GM19463 (cell line): ENCODE data around the gene PLEKHA5.

Source experiments
- ATAC-seq: cut with Tn5 transposase; IDR thresholded peaks from one replicate; pipeline ENCODE4 v1.9.1; 2021; ENCODE audit warnings: mild to moderate bottlenecking, moderate library complexity; ENCODE audit not compliant: unreplicated experiment

The PLEKHA5 gene

DNA sequence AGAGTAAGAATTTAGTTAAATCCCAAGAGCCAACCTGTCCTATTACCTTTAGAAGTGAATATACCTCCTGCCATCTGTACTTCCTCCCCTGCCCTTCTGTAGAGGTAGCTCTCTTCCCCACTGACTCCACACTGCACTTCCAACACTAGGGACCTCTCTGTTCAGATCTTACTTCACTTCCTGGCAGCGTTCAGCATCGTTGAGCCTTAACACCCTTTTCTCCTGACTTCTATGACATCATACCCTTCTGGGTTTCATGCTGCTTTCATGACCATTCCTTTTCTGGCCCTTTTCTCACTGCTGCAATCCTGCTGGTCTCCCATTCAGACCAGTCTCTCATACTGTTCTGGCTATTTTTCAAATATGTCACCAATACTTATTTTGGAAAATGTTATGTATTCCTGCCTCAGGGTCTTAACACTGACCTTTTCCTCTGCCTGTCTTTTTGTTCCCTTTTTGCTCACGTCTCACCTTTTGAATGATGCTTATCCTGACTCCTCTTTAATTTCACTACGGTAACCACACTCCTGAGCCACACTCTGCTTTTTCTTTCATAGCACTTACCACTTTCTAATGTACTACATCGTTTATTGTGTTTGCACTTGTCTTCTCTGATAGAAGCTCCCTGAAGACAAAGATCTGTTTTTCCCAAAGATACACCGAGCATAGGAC, 67.6 kb downstream of the PLEKHA5 start:
- no peak for ATAC-seq

DNA sequence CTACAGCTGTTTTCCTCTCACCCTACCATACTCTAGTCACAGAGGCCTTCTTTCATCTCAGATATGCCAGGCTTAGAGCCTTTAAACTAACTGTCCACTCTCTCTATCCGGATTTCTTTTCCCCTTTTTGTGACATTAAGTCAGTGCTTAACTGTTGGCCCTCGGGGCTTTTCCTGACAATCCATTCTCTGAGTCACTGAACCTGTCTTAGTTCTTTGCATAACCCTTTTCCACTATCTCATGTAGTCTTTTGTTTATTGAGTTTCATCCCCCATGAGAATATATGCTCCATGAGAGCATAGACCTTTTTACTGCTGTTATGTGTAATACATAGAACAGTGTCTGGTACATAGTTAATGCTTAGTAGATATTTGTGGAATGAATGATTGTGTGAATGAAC, 68.7 kb downstream of the PLEKHA5 start:
- ATAC-seq, result no peak

DNA sequence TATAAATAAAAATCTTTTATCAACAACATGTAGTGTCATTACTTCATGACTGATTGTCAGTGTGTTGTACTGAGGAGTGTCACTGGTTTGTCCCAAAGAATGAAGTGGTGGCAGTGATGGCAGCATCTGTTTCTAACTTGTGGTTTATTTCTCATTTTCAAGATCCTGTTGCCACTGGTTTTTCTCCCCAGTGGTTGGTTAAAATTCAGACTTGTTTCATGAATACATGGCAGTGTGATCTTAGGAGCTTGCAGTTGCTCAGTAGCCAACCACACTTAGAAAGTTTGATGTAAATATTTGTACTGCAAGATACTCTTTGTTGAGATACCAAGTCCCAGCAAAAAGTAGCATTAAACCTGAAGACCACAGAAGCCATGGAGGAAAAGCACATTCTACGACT, 69.8 kb downstream of the PLEKHA5 start:
- ATAC-seq, result no peak

DNA sequence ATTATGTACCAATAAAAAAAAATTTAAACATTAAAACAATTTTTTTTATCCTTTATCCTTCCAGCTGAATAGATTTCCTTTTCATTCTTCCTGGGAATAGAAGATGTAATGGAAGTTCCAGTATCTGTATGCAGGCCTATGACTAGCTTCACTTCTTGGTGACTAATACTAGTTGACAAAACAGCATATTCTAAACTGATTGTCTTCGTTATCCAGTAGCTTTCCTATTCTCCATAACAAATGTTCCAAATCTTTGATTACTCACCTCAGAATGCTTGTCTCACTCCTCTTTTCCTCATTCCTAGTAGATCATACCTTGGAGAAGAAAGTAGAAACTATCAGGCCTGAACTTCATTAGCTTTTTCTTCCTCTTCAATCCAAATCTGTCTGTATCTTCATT, 70.7 kb downstream of the PLEKHA5 start:
- no peak for ATAC-seq

DNA sequence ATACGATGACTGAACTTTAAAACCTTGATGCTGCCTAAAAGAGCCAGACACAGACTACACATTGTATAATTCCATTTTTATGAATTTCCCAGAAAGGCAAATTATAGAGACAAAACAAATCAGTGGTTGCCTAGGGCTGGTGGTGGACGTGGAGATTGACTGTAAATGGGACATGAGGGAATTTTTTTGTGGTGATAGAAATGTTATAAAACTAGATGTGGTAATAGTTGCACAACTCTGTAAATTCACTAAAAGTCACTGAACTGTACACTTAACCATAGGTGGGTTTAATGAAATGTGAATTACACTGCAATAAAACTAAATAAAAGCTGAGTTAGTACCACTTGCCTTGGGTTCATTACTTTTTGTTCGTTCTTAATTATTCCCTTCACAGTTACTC, 72.1 kb downstream of the PLEKHA5 start:
- no peak for ATAC-seq

DNA sequence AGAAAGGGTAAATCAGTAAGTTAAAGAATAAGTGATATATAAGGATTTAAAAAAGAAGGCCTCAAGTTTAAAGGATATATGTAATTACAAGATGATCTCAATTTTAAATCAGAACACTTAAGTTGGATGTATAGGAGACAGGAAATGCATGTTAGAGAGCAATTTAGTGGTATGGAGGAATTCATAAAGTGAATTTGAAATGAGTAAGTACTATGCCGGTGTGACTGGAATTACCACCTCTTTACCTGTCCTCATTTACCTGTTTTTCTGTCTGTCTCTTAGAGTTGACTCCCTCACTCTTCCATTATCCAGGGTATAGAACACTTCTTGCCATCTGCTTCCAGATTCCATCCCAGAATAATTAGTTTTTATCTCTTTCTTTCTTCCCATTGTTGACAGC, 73.5 kb downstream of the PLEKHA5 start:
- no peak for ATAC-seq

DNA sequence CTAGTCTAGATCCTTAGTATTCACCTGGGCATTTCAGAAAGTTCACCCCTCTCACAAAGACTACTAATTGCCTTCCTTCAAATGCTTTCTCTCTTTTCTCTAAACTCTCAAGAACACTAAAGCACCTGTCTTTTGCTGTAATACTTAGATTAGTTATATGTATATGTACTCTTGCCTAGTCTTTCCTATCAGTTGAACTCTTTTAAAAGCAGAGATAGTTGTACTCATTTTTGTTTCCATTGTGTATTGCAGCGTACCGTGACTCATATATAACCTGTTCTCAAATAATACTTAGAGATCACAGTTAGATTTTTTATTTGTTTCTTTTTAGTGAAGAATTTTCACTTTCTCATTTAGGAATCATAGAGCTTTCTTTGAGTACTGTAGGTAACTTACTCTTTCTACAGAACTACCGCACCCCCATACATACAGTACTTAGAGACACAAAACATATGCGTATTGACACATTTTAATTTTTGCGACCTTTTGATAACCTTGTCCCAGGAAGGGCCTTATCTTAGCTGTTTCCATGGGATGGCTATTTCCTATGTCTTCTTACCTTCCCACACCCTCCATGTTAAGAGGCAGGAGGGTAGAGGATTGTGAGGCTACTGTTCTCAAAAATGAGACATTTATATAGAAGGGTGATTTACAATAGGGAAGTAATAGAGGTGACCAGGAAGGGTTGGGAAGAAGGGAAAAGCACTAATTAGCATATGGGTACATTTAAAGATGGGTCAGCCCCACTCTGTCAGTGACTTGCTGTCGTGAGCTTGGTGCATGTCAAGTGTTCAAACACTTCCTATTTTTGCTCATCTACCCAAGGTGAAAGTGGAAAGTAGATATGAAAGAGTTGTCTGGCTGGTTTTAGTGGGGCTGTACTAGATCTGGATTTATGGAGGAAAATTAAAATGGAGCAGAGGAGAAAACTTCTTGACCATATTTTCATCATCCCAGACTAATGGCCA, 74.3 kb downstream of the PLEKHA5 start:
- ATAC-seq, result no peak

DNA sequence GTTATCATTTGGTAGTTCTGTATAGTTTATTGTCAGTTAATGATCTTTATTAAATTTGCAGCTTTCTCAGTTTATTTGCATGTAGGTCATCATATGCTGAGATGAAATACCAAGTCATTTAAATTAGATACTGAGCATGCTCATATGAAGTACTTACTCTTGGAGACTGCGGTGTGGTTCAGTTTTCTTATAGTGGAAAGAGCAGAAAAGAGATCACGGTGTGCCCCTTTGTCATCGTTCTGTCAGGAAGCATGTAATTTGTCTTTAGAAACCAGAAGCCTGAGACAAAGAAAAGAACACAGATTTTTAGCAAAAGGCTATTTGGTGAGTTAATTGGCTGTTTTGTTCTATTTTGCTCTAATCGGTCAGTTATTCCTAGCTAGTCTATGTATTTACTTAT, 75.6 kb downstream of the PLEKHA5 start:
- ATAC-seq, result no peak

DNA sequence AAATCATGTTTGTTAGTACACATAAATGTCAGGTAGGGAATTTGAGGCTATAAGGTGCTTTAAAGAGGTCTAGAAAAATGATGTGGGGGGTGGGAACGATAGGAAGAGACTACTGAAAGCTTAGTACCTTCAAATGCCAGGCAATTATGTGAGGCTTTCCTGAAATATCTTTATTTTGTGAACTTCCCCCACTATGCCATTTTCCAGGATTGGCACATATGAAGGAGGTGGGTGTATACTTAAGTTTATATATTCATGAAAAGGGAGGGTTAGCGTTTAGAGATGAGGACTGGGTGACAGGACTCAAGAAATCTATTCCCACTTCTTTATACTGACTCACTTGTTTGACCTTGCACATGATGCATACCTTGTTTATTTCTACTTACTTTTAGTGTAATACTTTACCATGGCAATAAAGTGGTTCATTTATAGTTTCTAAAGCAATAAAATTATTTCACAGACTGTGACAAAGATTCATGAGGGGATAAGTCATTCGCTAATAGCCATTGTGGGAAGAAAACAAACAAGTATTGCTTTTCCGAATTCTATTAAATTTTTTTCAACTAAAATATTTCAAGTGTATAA, 77.1 kb downstream of the PLEKHA5 start:
- ATAC-seq, result no peak

DNA sequence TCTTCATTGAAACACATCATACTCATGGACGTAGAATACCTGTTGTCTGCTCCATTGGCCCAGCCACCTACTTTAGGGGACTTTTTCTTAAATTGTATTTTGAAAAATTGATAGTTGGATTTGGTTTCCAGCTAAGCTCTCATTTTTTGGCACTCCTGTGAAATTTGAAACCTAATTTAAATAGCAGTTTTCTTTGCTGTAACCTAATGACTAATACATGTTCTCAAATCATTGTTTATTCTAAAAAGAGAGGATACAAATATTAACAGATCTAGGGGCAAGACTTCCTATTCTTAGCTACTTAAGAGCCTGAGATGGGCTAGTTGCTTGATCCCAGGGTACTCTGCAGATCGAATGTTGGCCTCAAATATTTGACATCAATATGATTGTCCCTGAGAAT, 78.9 kb downstream of the PLEKHA5 start:
- no peak for ATAC-seq

DNA sequence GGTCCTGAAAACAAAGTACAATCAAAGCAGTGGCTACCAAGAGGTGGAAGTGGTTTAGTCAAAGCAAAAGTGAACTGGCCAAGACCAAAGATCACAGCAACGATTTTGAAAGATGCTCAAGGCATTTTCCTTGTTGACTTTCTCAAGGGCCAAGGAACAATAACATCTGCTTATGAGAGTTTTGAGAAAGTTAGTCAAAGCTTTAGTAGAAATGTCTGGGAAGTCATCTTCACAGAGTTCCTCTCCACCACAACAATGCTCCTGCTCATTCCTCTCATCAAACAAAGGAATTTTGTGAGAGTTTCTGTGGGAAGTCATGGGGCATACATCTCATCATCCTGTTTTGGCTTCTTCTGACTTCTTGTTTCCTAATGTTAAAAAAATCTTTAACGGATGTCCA, 80.1 kb downstream of the PLEKHA5 start:
- ATAC-seq, result no peak

DNA sequence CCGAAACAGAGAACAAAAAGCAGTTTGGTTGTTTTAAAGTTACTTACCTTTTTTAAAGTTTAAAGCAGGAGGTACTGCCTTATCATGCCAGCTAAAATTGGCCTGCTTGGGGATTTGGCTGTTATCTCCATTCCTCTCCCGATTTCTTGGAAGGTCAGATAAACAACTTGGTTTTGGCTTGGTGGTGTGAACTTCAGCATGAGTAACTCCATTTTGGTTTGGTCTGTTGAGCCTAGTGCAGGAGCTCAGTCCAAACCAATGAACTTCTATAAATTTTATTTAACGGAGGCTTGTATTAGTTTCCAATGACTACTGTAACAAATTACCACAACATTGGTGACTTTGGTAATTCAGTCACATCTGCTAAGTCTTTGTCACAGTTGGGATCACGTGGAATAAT, 82.3 kb downstream of the PLEKHA5 start:
- no peak for ATAC-seq

DNA sequence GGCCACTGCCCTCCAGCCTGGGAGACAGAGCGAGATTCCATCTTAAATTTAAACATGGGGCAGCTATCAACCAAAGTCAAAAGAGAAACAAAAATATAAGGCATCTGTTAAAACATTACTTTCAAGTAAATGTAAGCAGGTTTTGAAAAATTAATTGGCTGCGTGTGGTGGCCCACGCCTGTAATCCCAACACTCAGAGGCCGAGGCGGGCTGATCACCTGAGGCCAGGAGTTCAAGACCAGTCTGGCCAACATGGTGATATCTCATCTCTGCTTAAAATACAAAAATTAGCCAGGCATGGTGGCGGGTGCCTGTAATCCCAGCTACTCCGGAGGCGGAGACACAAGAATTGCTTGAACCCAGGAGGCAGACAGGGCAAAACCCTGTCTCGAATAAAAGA, 82.7 kb downstream of the PLEKHA5 start:
- ATAC-seq, result no peak

DNA sequence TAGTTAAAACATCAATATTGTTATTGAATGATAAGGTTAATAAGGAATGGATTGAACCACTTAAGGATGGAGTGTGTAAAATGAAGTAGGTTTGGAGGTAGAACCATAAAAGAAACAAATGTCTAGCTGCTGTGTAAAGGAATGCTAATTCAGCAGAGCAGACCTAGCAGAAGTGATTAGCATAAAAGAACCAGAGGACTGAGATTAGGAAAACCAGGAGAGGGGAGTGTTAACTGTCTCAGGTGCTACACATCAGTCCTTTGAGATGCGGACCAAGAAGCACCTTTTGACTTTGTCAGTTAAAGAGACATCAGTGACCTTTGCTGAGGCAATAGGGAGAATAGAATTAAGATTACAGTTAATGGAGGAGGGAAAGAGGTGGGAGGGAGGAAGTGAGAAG, 84.5 kb downstream of the PLEKHA5 start:
- ATAC-seq, result no peak

DNA sequence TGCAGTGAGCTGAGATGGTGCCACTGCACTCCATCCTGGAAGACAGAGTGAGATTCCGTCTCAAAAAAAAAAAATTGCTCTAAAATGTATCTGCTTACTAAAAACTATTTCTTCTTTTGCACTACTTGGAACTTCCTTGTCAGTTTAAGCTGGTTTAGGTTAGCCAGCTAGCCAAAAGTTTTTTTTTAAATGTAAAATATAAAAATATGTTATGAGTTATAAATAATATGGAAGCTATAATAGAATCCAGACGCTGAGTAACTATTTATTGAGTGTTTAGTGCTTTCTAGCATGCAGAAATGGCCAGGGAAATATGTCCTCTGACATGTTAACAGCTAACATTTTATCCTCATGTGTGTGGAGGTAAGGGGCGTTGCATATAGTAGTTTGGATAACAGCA, 85.6 kb downstream of the PLEKHA5 start:
- no peak for ATAC-seq

DNA sequence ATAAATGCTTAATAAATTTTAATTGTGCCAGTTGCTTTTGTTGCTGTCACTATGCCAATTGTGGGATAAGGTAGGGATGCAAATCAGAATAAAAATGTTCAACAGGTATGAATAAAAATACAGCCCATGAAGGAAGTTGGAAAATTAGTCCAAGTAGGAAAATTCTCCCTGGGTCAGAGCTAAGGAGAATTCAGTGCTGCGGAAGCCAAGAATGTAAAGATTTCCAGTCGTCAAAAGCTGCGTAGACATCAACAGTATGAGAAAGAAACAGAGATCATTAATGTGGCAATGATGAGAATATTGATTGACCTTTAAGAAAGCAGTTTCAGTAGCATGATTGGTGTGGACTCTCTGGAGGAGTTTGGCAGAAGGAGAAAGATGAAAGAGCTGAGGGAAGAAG, 87.9 kb downstream of the PLEKHA5 start:
- ATAC-seq, result no peak

DNA sequence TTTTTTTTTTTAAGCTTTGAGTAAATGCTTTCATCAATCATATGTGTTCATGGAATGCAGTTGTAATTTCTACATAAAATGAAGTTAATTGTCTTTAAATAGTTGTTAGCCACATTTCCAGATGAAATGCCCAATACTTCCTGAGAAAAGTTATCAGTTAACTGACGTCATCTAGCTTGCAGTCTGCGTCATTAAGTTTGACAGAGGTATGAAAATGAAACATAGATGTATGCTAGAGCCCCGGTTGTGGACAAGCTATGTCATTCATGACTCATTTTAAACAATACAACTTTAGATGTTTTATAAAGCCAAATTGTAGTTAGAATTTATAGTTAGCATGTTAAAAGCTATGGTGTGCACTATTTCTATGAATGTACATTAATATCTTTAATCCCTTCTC, 90.7 kb downstream of the PLEKHA5 start:
- ATAC-seq, result no peak

DNA sequence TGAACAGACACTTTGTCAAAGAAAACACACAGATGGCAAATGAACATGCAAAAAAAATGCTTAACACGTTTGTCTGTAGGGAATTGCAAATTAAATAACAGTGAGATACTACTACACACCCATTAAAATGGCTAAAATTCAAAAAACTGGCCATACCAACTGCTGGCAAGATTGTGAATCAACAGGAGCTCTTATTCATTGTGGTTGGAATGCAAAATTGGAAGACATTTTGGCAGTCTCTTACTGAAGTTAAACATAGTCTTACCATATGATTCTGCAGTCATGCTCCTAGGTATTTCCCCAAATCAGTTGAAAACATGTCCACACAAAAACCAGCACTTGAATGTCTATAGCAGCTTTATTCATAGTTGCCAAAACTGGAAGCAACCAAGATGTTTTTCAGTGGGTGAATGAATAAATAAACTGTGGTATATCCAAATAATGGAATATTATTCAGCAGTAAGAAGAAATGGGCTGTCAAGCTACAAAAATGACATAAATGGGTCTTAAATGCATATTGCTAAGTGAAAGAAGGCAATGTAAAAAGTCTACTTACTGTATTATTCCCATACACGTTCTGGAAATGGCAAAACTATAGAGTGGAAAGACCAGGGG, 91.4 kb downstream of the PLEKHA5 start:
- ATAC-seq, result no peak

DNA sequence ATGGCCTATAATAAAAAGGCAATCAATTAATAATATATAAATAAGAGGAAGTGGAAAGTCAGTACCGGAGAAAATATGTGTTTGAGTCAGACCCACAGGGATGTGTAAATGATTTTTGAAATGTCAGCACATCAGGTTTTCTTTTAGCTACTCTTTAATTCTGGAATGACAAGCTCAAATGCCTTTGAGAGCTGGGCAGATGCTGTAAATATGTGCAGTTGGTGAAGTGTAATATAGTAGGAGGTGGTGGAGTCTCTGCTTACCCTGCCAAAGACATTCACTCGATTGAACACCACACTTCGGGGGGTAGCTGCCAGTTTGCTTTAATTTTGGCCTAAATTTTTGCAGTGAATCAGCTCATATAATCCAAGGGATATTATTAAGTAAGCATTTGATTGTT, 93.0 kb downstream of the PLEKHA5 start:
- no peak for ATAC-seq

DNA sequence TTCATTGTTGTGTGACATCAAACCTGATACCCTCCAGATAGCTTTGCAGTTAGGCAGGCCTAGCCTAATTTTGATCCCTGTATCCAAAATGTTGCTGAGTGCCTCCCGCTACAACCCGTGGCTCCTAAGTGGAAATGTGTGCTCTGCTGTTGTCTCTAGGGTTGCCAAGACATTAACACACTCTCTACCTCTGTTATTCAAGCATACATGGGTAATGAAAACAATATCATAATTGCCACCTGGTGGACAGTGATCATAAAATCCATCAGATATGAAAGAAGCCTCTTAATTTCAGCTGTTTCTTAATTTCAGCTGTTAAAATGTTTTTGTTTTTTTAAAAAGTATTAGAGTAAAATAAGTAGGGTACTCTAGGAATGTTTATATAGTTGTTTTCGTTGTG, 93.5 kb downstream of the PLEKHA5 start:
- ATAC-seq, result no peak

DNA sequence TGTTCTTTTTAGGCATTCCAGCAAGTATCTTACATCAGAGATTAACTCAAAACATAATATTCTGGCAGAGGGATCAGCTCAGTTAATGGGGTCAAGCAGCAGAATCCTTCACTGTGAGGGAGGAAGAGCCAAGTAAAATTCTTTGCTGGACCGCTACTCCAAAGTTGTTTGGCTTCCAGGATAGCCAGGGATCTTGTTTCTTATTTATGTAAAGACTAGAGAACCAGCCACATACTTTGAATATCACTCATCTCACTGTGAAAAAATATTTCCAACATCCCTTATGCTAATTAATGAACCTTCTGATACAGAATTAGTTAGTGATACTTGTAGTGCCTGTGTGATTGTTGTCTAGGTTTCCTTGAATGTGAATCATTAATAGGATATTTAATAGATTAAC, 94.2 kb downstream of the PLEKHA5 start:
- ATAC-seq, result no peak

DNA sequence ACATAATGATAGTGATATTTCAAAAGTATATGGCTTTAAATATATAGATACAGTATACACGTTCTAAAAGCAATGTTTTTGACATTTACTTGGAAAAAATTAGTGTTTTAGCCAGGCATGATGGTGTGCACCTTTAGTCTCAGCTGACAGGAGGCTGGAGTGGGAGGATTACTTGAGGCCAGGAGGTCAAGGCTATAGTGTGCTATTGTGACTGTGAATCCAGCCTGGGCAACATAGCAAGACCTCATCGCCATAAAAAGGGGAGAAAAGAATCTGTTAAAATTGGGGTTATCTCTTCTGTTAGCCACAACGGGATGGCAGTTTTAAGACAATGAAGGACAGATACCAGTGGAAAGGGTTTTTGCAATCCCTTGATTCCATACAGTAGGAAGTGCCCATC, 95.2 kb downstream of the PLEKHA5 start:
- no peak for ATAC-seq
